A673 (cell line): Measurements from ENCODE around the gene CXCL17.

Source experiments
- EZH2 ChIP-seq: fragments of 200-600 bp; sonication (generic); IDR thresholded peaks from 2 replicates; pipeline ENCODE4 v1.6.1; 2017; ENCODE audit warnings: borderline replicate concordance, low read depth, mild to moderate bottlenecking, mixed read lengths, antibody characterized with exemption, low read length; ENCODE audit not compliant: poor library complexity, severe bottlenecking
- TF ChIP-seq, protein P1 (sequence below): fragments of 300-800, 200-600 bp; sonication (generic); conservative IDR thresholded peaks from 2 replicates; pipeline ENCODE4 v1.5.1; 2017; ENCODE audit warnings: low read depth, mild to moderate bottlenecking, antibody characterized with exemption, low read length, moderate library complexity, mixed read lengths

DNA sequence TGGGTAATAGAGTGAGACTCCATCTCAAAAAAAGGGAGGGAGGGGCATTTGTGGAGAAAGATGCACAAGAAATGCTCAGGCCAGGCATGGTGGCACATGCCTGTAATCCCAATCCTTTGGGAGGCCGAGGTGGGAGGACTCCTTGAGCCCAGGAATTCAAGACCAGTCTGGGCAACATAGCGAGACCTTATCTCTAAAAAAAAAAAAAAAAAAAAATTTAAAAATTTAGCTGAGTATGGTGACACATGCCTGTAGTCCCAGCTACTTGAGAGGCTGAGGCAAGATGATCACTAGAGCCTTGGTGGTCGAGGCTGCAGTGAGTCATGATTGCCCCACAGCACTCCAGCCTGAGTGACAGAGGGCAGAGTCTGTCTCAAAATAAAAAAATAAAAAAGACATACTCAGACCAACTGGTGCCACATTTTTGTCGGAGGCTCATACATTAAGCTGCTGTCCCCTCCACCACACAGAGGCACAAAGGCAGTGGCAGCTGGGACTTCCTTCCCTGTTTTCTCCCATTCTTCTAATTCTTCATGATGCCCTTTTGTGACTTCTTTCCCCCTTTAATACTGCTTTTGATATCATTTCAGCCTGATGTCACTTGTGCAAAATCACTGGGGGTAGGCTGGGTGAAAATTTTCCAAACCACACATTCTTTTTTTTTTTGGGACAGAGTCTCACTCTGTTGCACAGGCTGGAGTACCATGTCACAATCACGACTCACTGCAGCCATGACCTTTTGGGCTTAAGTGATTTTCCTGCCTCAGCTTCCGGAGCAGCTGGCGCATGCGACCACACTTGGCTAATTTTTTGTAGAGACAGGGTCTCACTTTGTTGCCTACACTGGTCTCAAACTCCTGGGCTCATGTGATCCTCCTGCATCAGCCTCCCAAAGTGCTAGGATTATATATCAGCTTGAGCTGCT is 26.8 kb upstream of the CXCL17 start:
- TF ChIP-seq, protein P1, sequence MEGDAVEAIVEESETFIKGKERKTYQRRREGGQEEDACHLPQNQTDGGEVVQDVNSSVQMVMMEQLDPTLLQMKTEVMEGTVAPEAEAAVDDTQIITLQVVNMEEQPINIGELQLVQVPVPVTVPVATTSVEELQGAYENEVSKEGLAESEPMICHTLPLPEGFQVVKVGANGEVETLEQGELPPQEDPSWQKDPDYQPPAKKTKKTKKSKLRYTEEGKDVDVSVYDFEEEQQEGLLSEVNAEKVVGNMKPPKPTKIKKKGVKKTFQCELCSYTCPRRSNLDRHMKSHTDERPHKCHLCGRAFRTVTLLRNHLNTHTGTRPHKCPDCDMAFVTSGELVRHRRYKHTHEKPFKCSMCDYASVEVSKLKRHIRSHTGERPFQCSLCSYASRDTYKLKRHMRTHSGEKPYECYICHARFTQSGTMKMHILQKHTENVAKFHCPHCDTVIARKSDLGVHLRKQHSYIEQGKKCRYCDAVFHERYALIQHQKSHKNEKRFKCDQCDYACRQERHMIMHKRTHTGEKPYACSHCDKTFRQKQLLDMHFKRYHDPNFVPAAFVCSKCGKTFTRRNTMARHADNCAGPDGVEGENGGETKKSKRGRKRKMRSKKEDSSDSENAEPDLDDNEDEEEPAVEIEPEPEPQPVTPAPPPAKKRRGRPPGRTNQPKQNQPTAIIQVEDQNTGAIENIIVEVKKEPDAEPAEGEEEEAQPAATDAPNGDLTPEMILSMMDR = no peak
- no peak for TF ChIP-seq EZH2
